ENCODE measurements around the gene CD300E.

Gene CD300E

DNA sequence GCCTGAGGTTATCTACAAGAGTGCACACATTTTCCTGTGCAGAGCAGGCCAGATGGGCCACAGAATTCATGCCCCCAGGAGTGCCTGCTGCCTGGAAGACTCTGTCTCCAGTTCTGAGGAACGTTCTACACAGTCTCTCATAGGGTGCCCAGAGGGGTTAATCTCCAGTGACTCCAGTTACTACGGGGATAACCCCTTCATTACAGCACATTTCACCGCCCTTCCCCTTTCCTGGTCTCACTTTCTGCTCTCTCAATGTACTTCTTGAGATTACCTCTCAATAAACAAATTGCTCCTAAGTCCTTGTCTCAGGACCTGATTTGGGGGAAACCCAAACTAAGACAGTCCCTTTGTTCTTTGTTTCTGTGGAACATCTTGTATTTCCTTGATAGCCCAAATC is 62.0 kb downstream of the CD300E start:
- DNase-seq: no peak

Measured in Kasumi-1 (cell line).